H1 (cell line): Measurements from ENCODE around the gene FANCI. TPM values are rescaled to one million over a fixed set of nuclear protein-coding genes. Genes with fewer than 3 reads are reported as not detected.

ENCODE experiments used
- CBX8 ChIP-seq: fragments of 300-800, 300-1000 bp; sonication (generic); IDR thresholded peaks from 2 replicates; pipeline ENCODE4 v1.7.1; 2016; ENCODE audit warnings: low read depth, low read length, borderline replicate concordance
- EZH2 ChIP-seq: fragments of 200-600 bp; sonication (generic); IDR thresholded peaks from 2 replicates; pipeline ENCODE4 v1.7.1; 2012; ENCODE audit warnings: low read depth, mild to moderate bottlenecking, moderate library complexity, low read length, inconsistent platforms; ENCODE audit not compliant: severe bottlenecking
- RAD21 ChIP-seq, 2 experiments: IDR thresholded peaks in 1 of 2; conservative IDR thresholded peaks in 1 of 2; 2 replicates each; pipeline ENCODE4 v1.6.1; 2011; ENCODE audit warnings: low read depth in 2 of 2, low read length in 2 of 2, improper control_type of control experiment in 1 of 2, inconsistent platforms in 1 of 2, mild to moderate bottlenecking in 1 of 2, moderate library complexity in 1 of 2
- SP1 ChIP-seq: IDR thresholded peaks from 2 replicates; pipeline ENCODE4 v1.6.1; 2011; ENCODE audit warnings: low read depth, low read length
- SRF ChIP-seq: IDR thresholded peaks from 2 replicates; pipeline ENCODE4 v1.6.1; 2011; ENCODE audit warnings: mild to moderate bottlenecking, low read depth, low read length, moderate library complexity
- polyA plus RNA-seq, 7 experiments: library from polyadenylated mRNA; depleted of rRNA in 3 of 7; stranded (reverse) in 5 of 7; unstranded in 2 of 7; fragments of >200 nt in 5 of 7; fragments of 200-250 nt in 2 of 7; gene quantifications; 1 replicate in 5 of 7; 2 replicates in 1 of 7; 4 replicates in 1 of 7; pipeline versions ENCODE4 v1.2.1 to v1.2.3, GENCODE V29; 2011 to 2013; ENCODE audit warnings: missing spikeins in 2 of 7, mixed read lengths in 2 of 7
- total RNA-seq: library from RNA; stranded (reverse); fragmentation: NEBNext Ultra II Directional; extraction: Animal tissue kit (Norgen Biotek cat#: 25700); gene quantifications from 2 replicates; pipeline ENCODE4 v1.2.1, GENCODE V29; 2021

FANCI gene
- total and polyA plus RNA-seq, 2 of the 8 experiments (the other 6 are each of a cell fraction or from before 2014, with no cell fraction given) = 37.8 to 115 TPM

DNA sequence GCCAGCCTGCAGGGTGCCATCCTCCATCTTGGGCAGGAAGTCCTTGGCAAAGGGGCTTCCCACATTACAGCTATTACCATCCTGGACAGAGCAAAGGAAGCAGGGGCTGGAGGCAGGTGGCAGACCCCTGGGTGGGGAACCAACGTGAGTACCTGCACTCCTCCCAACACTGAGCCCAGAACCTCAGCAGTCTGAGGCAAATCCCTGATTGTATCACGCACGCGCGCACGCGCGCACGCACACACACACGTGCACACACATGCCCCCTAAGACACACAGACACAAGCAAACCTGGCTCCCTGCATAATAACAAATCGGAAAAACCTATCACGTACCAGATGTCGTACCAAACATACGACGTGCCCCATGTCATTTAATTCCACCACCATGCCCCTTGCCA, 79.0 kb downstream of the FANCI start (continued):
- TF ChIP-seq CBX8 (no peak), SP1 (no peak), RAD21 (IDR thresholded peaks at IDR 0.05 in 1 of 2, conservative IDR thresholded peaks at IDR 0.05 in 1 of 2; ENCODE audit: low read depth in 2 of 2, low read length in 2 of 2) (no peak), EZH2 (no peak), SRF (no peak)
- TF ChIP-seq, all 59 proteins: peak for 0
